Calu3 (cell line): ENCODE data around the gene CCDC197. TPM values are rescaled to one million over a fixed set of nuclear protein-coding genes. Genes with fewer than 3 reads are reported as not detected.

ENCODE experiments used
- BruUV-seq: library from RNA; stranded (reverse); fragments of 400-500 nt; replicated peaks from 2 replicates; lab custom pipeline; 2021; lab: Mats Ljungman, UMichigan
- CTCF ChIA-PET: fragments of 300-600 bp; sonication (Branson Sonifier 250); formaldehyde crosslinking; loops from one replicate; lab custom pipeline; 2022; ENCODE audit warnings: antibody characterized with exemption; lab: Charles Lee
- DNase-seq: peaks from one replicate; pipeline ENCODE4 v3.0.0; 2022
- H3K27ac Mint-ChIP-seq: one replicate; pipeline ENCODE4 v1.8.0; 2022; ENCODE audit warnings: mixed read lengths; ENCODE audit not compliant: unreplicated experiment
- H3K27me3 Mint-ChIP-seq: one replicate; pipeline ENCODE4 v1.8.0; 2022; ENCODE audit warnings: mixed read lengths; ENCODE audit not compliant: unreplicated experiment
- H3K36me3 Mint-ChIP-seq: one replicate; pipeline ENCODE4 v1.8.0; 2022; ENCODE audit warnings: mild to moderate bottlenecking, moderate library complexity, mixed read lengths; ENCODE audit not compliant: insufficient read depth, unreplicated experiment
- H3K4me1 Mint-ChIP-seq: one replicate; pipeline ENCODE4 v1.8.0; 2022; ENCODE audit warnings: mild to moderate bottlenecking, low read depth, mixed read lengths; ENCODE audit not compliant: unreplicated experiment
- H3K4me3 Mint-ChIP-seq: one replicate; pipeline ENCODE4 v1.8.0; 2022; ENCODE audit warnings: mild to moderate bottlenecking, low read depth, moderate library complexity, mixed read lengths; ENCODE audit not compliant: unreplicated experiment
- H3K9me3 Mint-ChIP-seq: one replicate; pipeline ENCODE4 v1.8.0; 2022; ENCODE audit warnings: low read depth, mixed read lengths; ENCODE audit not compliant: unreplicated experiment
- CTCF ChIP-seq: fragments of 200-600 bp; IDR thresholded peaks from one replicate; pipeline ENCODE4 v1.8.0; 2022; ENCODE audit warnings: antibody characterized with exemption; ENCODE audit not compliant: unreplicated experiment
- intact Hi-C: fragments of 100-400 bp; cut with micrococcal nuclease; formaldehyde crosslinking; loops from one replicate; pipeline ENCODE4 v1.10.0; 2022; ENCODE audit not compliant: unreplicated experiment
- microRNA-seq: library from miRNA; unstranded; fragments of <30 nt; microRNA quantifications from one replicate; pipeline ENCODE4 v1.2.0, GENCODE V29; 2022
- total RNA-seq: library from RNA; stranded (reverse); gene quantifications from 2 replicates; pipeline ENCODE4 v1.2.3, GENCODE V29; 2022

Gene CCDC197
- total RNA-seq, 1 experiment from 2014 or later = not detected

DNA sequence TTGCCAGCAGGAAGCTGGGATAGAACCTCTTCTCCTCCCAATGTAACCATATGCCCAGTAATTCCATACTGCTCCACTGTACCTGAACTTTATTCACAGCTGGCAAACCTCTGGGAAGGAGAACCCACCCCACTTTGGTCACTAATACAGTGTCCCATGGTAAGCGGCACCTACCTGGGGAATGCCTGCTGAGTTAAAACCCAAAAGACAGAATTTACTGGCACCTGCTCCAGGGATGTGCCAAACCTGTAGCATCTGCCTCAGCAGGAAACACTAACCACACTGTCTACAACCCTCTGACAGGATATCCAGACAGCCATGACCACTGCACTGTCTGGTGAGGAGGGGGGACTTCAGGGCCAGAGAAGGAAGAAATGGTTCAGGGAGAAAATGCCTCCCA lies 57.3 kb downstream of the CCDC197 start:
- Mint-ChIP-seq H3K4me3 (no peak overlapping the region), H3K4me1 (no peaks in the 10 kb centered on the region), H3K36me3 (peaks cover 75% of the 10 kb centered on the region), H3K27me3 (no peaks in the 10 kb centered on the region), H3K27ac (no peak overlapping the region), H3K9me3 (no peaks in the 10 kb centered on the region)
- CTCF ChIA-PET = no interaction called here
- no peak for TF ChIP-seq CTCF
- DNase-seq = no peak
- intact Hi-C loops = no loop called here
- BruUV-seq = no TSS peak

DNA sequence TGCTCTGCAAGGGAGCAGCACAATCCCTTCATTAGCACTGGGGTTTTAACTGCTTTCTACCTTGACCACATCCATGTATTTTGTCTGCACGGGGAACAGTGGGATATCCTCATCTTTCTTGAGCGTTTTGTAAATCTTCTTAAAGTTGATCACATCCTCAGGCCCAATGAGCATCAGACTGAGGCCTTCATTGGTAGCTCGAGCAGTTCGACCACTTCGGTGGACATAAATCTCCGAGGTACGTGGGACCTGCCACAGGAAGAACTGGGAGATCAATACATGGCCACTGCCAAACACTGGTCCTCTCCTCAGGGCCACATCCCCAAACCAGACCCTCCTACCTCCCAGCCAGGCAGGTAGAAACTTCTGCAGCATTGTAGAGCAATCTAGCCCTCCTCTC lies 57.8 kb downstream of the CCDC197 start:
- Mint-ChIP-seq H3K36me3 (peaks cover 69% of the 10 kb centered on the region), H3K9me3 (no peaks in the 10 kb centered on the region), H3K27ac (no peak overlapping the region), H3K4me3 (no peak overlapping the region), H3K4me1 (no peaks in the 10 kb centered on the region), H3K27me3 (no peaks in the 10 kb centered on the region)
- DNase-seq = no peak
- CTCF ChIA-PET = no interaction called here
- BruUV-seq = no TSS peak
- no peak for TF ChIP-seq CTCF
- intact Hi-C loops = no loop called here

DNA sequence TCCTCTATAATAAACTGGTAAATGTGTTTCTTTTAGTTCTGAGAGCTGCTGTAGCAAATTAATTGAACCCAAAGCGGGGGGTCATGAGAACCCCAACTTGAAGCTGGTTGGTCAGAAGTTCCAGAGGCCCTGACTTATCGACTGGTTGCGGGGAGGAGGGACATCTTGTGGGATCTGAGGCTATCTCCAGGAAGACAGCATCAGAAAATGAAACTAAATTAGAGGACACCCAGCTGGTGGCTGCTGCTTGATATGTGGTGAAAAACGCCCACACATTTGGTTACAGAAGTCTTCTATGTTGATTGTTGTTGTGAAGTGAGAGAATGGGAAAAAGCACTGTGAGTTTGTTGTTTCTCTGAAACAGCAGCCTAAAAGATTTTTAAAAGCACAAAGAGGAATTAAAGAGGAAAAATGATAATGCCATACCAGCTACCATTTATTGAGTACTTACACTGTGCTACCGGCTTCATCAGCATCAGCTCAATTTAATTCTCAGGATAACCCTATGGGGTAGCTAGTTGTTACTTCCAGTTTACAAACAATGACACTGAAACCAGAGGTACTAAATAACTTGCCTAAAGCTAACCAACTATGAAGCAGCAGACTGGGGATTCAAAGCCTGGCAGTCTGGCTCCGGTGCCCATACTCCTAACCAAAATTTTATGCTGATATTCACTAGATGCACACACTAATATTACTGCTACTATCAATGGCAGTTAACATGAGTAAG lies 59.6 kb downstream of the CCDC197 start:
- Mint-ChIP-seq H3K27ac (no peak overlapping the region), H3K4me1 (no peaks in the 10 kb centered on the region), H3K4me3 (no peak overlapping the region), H3K27me3 (no peaks in the 10 kb centered on the region), H3K9me3 (no peaks in the 10 kb centered on the region), H3K36me3 (peaks cover 67% of the 10 kb centered on the region)
- BruUV-seq = no TSS peak
- no peak for TF ChIP-seq CTCF
- intact Hi-C loops = no loop called here
- no peak for DNase-seq
- CTCF ChIA-PET = interaction anchor here (0.9 to 1.0 kb wide), 2 partner anchors 9 to 68 kb away, joined by 3 read pairs; no protein-coding TSS in a partner anchor

DNA sequence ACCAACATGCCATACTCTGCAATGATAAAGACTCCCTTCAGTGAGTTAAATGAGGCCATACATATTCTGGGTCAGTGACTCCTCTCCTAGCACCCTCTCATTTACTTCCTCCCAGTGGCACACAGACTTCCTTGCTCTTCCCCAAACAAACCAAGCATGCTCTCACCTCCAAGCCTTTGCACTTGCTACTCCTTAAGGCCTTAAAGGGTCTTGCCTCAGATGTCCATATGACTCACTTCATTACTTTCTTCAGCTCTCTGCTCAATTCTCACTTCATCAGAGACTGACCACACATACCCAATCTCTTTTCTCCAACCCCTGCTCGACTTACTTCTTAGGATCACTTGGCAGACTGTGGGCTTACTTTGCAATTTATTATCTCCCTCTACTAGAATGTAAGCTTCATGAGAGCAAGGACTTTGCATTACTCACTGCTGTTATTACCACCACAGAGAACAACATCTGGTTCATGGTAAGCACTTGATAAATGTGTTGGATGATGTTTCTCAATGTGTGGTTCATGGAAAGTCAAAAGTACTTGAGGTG lies 61.1 kb downstream of the CCDC197 start:
- CTCF ChIA-PET = no interaction called here
- H3K4me3 Mint-ChIP-seq = no peak overlapping the region
- DNase-seq = no peak
- H3K4me1 Mint-ChIP-seq = peaks cover 13% of the 10 kb centered on the region
- TF ChIP-seq CTCF = no peak
- H3K36me3 Mint-ChIP-seq = peaks cover 64% of the 10 kb centered on the region
- H3K9me3 Mint-ChIP-seq = no peaks in the 10 kb centered on the region
- intact Hi-C loops = no loop called here
- H3K27me3 Mint-ChIP-seq = no peaks in the 10 kb centered on the region
- no peak overlapping the region for H3K27ac Mint-ChIP-seq
- no TSS peak for BruUV-seq

Small RNAs within 50 kb of the gene (microRNA-seq; reads per million reads assigned to microRNA genes)
- not detected for gene MIR4506

Other genes with a start within 250 kb of the CCDC197 start
- gene PRIMA1, start 208.8 kb upstream of the CCDC197 start, total RNA-seq = not detected in 2 replicates
- not detected in 2 replicates for gene FAM181A, start 70.0 kb upstream of the CCDC197 start, total RNA-seq
- gene ASB2, start 20.7 kb upstream of the CCDC197 start, total RNA-seq = 0.17 and 0.19 TPM in 2 replicates
- 15.3 and 22.2 TPM in 2 replicates for gene OTUB2, start 29.0 kb downstream of the CCDC197 start, total RNA-seq
- gene DDX24, start 83.9 kb downstream of the CCDC197 start, total RNA-seq = 190 and 229 TPM in 2 replicates
- 17.2 and 17.7 TPM in 2 replicates for gene IFI27L1, start 84.0 kb downstream of the CCDC197 start, total RNA-seq
- 766 and 1,874 TPM in 2 replicates for gene IFI27, start 113.4 kb downstream of the CCDC197 start, total RNA-seq
- gene IFI27L2, start 132.3 kb downstream of the CCDC197 start, total RNA-seq = 40.4 and 57.1 TPM in 2 replicates
- 0.10 and 0.78 TPM in 2 replicates for gene PPP4R4, start 177.0 kb downstream of the CCDC197 start, total RNA-seq